Ascending aorta (tissue), 2 donors: ENCODE measurements around the gene AKNA. TPM values are rescaled to one million over a fixed set of nuclear protein-coding genes. Genes with fewer than 3 reads are reported as not detected.

ENCODE experiments used
- DNase-seq, 2 donors: peaks; one replicate each; pipeline ENCODE4 v3.0.0-alpha.2; 2019; ENCODE audit warnings: low spot score in 2 of 2
- H3K27ac ChIP-seq, 2 donors: fragments of 200-600 bp; sonication (generic); one replicate each; pipeline ENCODE4 v1.5.1; 2016 to 2017; ENCODE audit warnings: mild to moderate bottlenecking in 1 of 2
- H3K27me3 ChIP-seq: fragments of 200-600 bp; sonication (generic); one replicate; pipeline ENCODE4 v1.5.1; 2017
- H3K36me3 ChIP-seq, 2 donors: fragments of 200-600 bp; sonication (generic); one replicate each; pipeline ENCODE4 v1.5.1; 2016
- H3K4me1 ChIP-seq, 2 donors: fragments of 200-600 bp; sonication (generic); one replicate each; pipeline ENCODE4 v1.5.1; 2016 to 2017; ENCODE audit warnings: mild to moderate bottlenecking in 1 of 2
- H3K4me3 ChIP-seq, 2 donors: fragments of 200-600 bp; sonication (generic); one replicate each; pipeline ENCODE4 v1.5.1; 2016 to 2017; ENCODE audit warnings: mild to moderate bottlenecking in 1 of 2
- H3K9me3 ChIP-seq, 2 donors: fragments of 200-600 bp; sonication (generic); one replicate each; pipeline ENCODE4 v1.5.1; 2016
- intact Hi-C: fragments of 100-400 bp; cut with DNase I; formaldehyde crosslinking; loops from one replicate; pipeline ENCODE4 v1.15.1; 2023
- total RNA-seq: library from RNA; depleted of rRNA; stranded (reverse); fragments of >200 nt; gene quantifications from one replicate; pipeline ENCODE4 v1.1.0, GENCODE V29; 2016
- TF ChIP-seq, protein P1 (sequence below), 3 experiments: fragments of 200-600 bp in 2 of 3; fragments of 450-650 bp in 1 of 3; sonication (generic) in 2 of 3; IDR thresholded peaks; one replicate each; pipeline ENCODE4 v1.5.1; 2016 to 2019; ENCODE audit warnings: antibody characterized with exemption in 3 of 3, mild to moderate bottlenecking in 1 of 3, moderate library complexity in 1 of 3

AKNA gene
- total RNA-seq, 1 donor from 2014 or later: 87.9 TPM

DNA sequence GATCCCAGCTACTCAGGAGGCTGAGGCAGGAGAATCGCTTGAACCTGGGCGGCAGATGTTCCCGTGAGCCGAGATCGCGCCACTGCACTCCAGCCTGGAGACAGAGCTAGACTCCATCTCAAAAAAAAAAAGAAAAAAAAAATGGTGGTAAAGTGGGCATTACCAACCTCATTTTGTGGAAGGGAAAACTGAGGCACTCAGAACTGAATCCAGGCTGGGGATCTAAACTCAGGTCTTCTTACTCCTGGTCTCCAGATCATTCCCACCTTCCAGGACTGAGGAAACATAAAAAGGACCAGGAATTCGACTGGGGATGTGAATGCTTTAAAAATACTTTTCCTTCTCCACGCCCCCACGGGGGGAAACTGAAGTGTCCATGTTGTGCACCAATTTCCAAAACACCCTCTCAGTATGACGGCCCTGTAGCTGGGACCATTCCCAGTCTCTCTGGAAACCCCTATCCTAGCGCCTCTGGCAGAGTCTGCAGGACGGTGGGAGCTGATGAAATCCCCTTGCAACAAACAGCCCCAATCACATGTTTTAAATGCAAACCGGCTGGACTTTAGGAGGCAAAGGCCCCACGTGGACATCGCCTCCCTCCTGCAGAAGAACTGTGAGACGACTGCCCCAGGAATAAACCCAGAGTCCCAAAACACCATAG is 8.9 kb upstream of the AKNA start:
- intact Hi-C loops: loop anchor here (5.0 to 10.0 kb wide), 4 partner anchors 191 to 1758 kb away; partner anchors contain the start of genes ATP6V1G1 and PAPPA

DNA sequence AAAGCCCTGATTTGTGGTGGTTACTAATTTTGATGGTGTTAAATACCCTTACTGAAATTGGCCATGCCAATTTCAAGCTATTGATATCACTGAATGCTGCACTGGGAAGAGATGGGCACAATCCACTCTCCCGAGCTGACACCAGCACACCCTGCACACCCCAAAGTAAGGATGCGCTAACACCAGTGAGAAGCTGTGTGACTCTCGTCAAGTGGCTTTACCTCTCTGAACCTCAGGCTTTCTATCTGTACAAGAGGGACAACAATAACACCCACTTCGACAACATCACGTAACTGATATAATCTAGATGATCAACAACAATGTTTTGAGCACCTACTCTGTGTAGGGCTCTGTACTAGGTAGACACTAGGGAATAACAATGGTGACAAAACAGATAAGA is 8.0 kb upstream of the AKNA start:
- TF ChIP-seq, protein P1, sequence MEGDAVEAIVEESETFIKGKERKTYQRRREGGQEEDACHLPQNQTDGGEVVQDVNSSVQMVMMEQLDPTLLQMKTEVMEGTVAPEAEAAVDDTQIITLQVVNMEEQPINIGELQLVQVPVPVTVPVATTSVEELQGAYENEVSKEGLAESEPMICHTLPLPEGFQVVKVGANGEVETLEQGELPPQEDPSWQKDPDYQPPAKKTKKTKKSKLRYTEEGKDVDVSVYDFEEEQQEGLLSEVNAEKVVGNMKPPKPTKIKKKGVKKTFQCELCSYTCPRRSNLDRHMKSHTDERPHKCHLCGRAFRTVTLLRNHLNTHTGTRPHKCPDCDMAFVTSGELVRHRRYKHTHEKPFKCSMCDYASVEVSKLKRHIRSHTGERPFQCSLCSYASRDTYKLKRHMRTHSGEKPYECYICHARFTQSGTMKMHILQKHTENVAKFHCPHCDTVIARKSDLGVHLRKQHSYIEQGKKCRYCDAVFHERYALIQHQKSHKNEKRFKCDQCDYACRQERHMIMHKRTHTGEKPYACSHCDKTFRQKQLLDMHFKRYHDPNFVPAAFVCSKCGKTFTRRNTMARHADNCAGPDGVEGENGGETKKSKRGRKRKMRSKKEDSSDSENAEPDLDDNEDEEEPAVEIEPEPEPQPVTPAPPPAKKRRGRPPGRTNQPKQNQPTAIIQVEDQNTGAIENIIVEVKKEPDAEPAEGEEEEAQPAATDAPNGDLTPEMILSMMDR (IDR thresholded peaks at IDR 0.05): no peak

More for the DNA sequence above, 8.9 kb upstream of the AKNA start:
- H3K4me1 ChIP-seq: peaks cover 18 to 38% of the 10 kb centered on the region in 2 donors
- no peak for DNase-seq
- H3K27ac ChIP-seq: peak overlapping the region; percentile 78 to 86
- H3K27me3 ChIP-seq: no peaks in the 10 kb centered on the region
- H3K9me3 ChIP-seq: no peaks in the 10 kb centered on the region
- H3K36me3 ChIP-seq: no peaks in the 10 kb centered on the region
- TF ChIP-seq, protein P1 (IDR thresholded peaks at IDR 0.05): no peak
- H3K4me3 ChIP-seq: peak overlapping the region in 1 of 2 donors; percentile 70

DNA sequence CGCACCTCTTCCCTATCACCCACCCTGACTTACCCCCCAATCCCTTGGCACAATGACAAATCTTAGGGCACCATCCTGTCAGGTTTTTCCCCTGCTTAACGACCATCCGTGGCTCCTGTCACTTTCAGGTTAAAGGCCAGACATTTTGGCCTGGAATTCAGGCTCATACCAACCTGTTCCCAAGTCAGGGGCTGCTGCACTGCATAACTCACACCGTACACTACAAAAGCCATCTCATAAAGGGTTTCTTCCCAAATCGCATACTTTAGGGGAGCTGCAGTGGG is 7.5 kb upstream of the AKNA start:
- Histone ChIP-seq H3K4me1 (peaks cover 18 to 41% of the 10 kb centered on the region in 2 donors), H3K27ac (peak overlapping the region; percentile 78 to 86), H3K27me3 (no peaks in the 10 kb centered on the region), H3K4me3 (no peak overlapping the region), H3K9me3 (no peaks in the 10 kb centered on the region), H3K36me3 (no peaks in the 10 kb centered on the region)
- TF ChIP-seq, protein P1 (IDR thresholded peaks at IDR 0.05): no peak
- DNase-seq: no peak
- intact Hi-C loops: loop anchor here (5.0 to 10.0 kb wide), 4 partner anchors 192 to 1760 kb away; partner anchors contain the start of genes ATP6V1G1 and PAPPA

More for the DNA sequence above, 8.0 kb upstream of the AKNA start:
- intact Hi-C loops: loop anchor here (5.0 to 10.0 kb wide), 4 partner anchors 192 to 1759 kb away; partner anchors contain the start of genes ATP6V1G1 and PAPPA
- Histone ChIP-seq H3K4me3 (no peak overlapping the region), H3K4me1 (peaks cover 18 to 38% of the 10 kb centered on the region in 2 donors), H3K36me3 (no peaks in the 10 kb centered on the region), H3K9me3 (no peaks in the 10 kb centered on the region), H3K27me3 (no peaks in the 10 kb centered on the region), H3K27ac (peak overlapping the region; percentile 78 to 86)
- no peak for DNase-seq

DNA sequence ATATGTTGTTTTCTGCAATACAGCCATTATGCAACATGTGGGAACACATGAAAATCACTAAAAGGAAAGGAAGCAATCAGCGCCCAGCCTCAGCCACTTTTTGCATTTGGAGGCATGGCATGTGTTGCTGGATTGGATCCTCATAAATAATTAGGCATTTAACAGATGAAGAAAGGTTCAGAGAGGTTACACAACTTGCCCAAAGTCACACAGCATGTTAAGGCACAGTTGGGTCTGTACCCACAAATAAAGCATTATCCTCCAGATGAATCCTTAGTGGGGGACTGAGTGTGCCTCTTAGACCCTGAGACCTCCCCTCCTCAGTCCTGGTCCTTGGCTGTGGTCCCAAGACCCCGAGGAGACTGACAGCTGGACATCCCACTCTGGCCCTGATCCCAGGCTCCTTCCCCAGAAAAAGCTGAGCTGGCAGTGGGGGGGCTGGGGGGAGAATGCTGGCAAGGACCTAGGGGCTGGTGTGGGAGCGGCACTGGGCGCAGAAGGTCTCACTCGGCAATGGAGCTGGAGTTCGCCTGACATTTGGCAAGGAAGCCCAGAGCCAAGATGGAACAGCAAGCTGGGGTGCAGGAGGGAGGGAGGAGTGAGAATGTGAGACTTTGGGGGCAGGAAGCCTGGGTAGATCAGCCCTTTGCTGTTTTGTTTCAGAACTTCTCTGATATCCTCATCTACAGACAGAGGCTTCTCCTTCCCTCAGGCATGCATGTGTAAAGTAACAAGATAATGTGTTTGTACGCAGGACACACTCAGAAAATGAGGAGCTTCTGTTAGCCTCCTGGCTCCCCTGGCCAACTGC is 6.9 kb upstream of the AKNA start:
- TF ChIP-seq, protein P1 (IDR thresholded peaks at IDR 0.05): no peak
- peak overlapping the region; percentile 78 to 86 for H3K27ac ChIP-seq
- no peak for DNase-seq
- H3K4me1 ChIP-seq: peaks cover 18 to 44% of the 10 kb centered on the region in 2 donors
- H3K9me3 ChIP-seq: no peaks in the 10 kb centered on the region
- no peak overlapping the region for H3K4me3 ChIP-seq
- intact Hi-C loops: loop anchor here (5.0 to 10.0 kb wide), 4 partner anchors 193 to 1760 kb away; partner anchors contain the start of genes ATP6V1G1 and PAPPA
- no peaks in the 10 kb centered on the region for H3K36me3 ChIP-seq
- no peaks in the 10 kb centered on the region for H3K27me3 ChIP-seq

DNA sequence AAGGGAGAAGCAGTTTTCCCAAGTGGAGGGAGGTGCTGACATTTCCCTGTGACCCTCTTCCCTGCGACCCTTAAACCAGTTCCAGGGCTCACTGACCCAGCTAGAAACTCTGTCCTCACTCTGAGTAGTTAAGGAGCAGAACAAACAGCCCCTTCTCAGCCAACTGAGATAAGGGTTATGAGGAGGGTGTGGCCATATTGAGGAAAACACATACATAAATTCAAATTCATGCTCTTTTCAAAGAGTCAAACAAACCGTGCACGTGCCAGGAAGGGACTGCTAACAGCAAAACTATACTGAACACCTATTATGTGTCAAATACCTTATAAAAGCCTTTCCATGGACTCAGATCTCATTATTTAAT is 4.9 kb upstream of the AKNA start:
- Histone ChIP-seq H3K36me3 (no peaks in the 10 kb centered on the region), H3K27ac (peak overlapping the region; percentile 74 to 80), H3K27me3 (no peaks in the 10 kb centered on the region), H3K4me3 (peak overlapping the region in 1 of 2 donors; percentile 2), H3K9me3 (no peaks in the 10 kb centered on the region), H3K4me1 (peaks cover 24 to 61% of the 10 kb centered on the region in 2 donors)
- DNase-seq: no peak
- TF ChIP-seq, protein P1 (IDR thresholded peaks at IDR 0.05): no peak
- intact Hi-C loops: loop anchor here (1.0 to 10.0 kb wide), 3 partner anchors 25 to 1762 kb away; partner anchors contain the start of gene PAPPA
